Vagina (tissue), 2 donors: ENCODE measurements around the gene IDI1. TPM values are rescaled to one million over a fixed set of nuclear protein-coding genes. Genes with fewer than 3 reads are reported as not detected.

ENCODE experiments used
- DNase-seq, 2 donors: peaks; one replicate each; pipeline ENCODE4 v3.0.0-alpha.2; 2017; ENCODE audit errors: extremely low spot score in 2 of 2
- H3K27ac ChIP-seq: fragments of 200-600 bp; sonication (generic); one replicate; pipeline ENCODE4 v1.5.1; 2019
- H3K27me3 ChIP-seq: fragments of 200-600 bp; sonication (generic); one replicate; pipeline ENCODE4 v1.5.1; 2019
- H3K36me3 ChIP-seq, 2 donors: fragments of 200-600 bp; sonication (generic); one replicate each; pipeline ENCODE4 v1.5.1; 2017 to 2019
- H3K4me1 ChIP-seq: fragments of 200-600 bp; sonication (generic); one replicate; pipeline ENCODE4 v1.5.1; 2019
- H3K4me3 ChIP-seq, 2 donors: fragments of 200-600 bp; sonication (generic); 1 replicate in 1 of 2; 2 replicates in 1 of 2; pipeline ENCODE4 v1.5.1; 2016 to 2019
- H3K9me3 ChIP-seq: fragments of 200-600 bp; sonication (generic); one replicate; pipeline ENCODE4 v1.5.1; 2019
- POLR2A ChIP-seq, 2 donors: fragments of 450-650 bp; IDR thresholded peaks; one replicate each; pipeline ENCODE4 v1.6.1; 2017; ENCODE audit warnings: antibody characterized with exemption in 2 of 2, mild to moderate bottlenecking in 2 of 2, moderate library complexity in 2 of 2
- POLR2AphosphoS5 ChIP-seq, 2 donors: sonication (generic); formaldehyde crosslinking; IDR thresholded peaks; one replicate each; pipeline ENCODE4 v1.9.0; 2017; ENCODE audit warnings: antibody characterized with exemption in 2 of 2, mild to moderate bottlenecking in 2 of 2, low read depth in 1 of 2; ENCODE audit not compliant: insufficient read depth in 1 of 2
- intact Hi-C: fragments of 100-400 bp; cut with DNase I; formaldehyde crosslinking; loops from one replicate; pipeline ENCODE4 v1.15.1; 2023
- total RNA-seq: library from RNA; depleted of rRNA; stranded (reverse); fragments of >200 nt; gene quantifications from one replicate; pipeline ENCODE4 v1.2.3, GENCODE V29; 2016
- TF ChIP-seq, protein P1 (sequence below), 3 experiments: fragments of 450-650 bp in 2 of 3; fragments of 200-600 bp in 1 of 3; sonication (generic) in 1 of 3; IDR thresholded peaks; one replicate each; pipeline ENCODE4 v1.5.1; 2017 to 2019; ENCODE audit warnings: antibody characterized with exemption in 3 of 3, mild to moderate bottlenecking in 2 of 3, moderate library complexity in 2 of 3

Gene IDI1
- total RNA-seq, 1 donor from 2014 or later: 50.3 TPM

DNA sequence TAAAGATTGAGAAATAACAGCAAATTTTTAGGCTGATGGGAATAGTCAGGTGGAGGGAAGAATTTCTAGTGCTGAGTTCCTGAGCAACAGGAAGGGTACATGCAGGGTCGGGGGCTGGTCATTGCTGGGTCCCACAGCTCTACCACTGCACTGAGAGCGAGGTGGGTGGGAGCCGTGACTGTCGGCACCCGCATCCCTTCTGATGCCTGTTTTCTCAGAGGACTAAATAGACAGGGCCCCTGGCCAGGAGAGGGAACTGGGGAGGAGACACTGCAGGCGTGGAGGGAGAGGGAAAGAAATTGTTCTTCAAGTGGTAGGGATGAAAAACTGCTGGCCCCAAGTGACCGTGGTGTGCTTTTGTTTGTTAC lies 53.4 kb downstream of the IDI1 start:
- no peak for DNase-seq
- Histone ChIP-seq H3K4me3 (no peak overlapping the region), H3K4me1 (peaks cover 3% of the 10 kb centered on the region), H3K9me3 (no peaks in the 10 kb centered on the region), H3K27me3 (no peaks in the 10 kb centered on the region), H3K27ac (no peak overlapping the region), H3K36me3 (peaks cover 5 to 75% of the 10 kb centered on the region in 2 donors)
- intact Hi-C loops: no loop called here
- no peak for TF ChIP-seq POLR2AphosphoS5 (IDR thresholded peaks at IDR 0.05; ENCODE audit: insufficient read depth in 1 of 2, low read depth in 1 of 2)
- TF ChIP-seq POLR2A (IDR thresholded peaks at IDR 0.05): no peak
- TF ChIP-seq, protein P1, sequence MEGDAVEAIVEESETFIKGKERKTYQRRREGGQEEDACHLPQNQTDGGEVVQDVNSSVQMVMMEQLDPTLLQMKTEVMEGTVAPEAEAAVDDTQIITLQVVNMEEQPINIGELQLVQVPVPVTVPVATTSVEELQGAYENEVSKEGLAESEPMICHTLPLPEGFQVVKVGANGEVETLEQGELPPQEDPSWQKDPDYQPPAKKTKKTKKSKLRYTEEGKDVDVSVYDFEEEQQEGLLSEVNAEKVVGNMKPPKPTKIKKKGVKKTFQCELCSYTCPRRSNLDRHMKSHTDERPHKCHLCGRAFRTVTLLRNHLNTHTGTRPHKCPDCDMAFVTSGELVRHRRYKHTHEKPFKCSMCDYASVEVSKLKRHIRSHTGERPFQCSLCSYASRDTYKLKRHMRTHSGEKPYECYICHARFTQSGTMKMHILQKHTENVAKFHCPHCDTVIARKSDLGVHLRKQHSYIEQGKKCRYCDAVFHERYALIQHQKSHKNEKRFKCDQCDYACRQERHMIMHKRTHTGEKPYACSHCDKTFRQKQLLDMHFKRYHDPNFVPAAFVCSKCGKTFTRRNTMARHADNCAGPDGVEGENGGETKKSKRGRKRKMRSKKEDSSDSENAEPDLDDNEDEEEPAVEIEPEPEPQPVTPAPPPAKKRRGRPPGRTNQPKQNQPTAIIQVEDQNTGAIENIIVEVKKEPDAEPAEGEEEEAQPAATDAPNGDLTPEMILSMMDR (IDR thresholded peaks at IDR 0.05): no peak

DNA sequence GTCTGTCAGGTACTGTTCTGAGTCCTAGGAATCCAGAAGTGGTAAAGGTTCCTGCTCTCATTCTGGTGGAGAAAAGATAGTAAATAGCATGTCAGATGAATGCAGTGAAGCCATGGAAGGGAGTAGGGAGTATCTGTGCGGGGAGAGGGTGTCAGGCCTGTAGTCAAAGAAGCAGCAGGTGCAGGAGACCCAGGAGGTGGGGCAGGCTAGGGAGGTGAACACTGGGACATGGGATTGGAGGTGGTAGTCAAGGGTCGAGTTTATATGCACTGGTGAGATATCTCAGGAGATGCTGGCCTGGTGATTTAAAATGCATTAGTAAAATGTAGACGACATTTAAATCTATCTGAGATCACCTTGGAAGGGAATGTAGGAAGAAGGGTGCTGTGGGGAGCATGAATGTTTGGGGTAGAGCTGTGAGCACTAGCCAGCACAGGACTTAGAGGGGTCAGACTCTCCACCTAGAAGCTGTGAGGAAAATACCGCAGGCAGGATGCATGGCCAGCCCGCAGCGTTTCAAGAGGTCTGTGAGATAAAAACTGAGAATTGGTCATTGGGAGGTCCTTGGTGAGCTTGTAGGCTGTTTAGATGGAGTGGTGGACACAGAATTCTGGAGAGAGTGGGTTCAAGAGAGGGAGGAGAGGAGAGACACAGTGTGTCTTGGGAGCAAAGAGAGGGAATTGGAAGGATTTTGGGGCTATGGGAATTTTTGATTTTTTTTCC lies 53.9 kb downstream of the IDI1 start:
- H3K36me3 ChIP-seq: peaks cover 5 to 70% of the 10 kb centered on the region in 2 donors
- no peak overlapping the region for H3K4me3 ChIP-seq
- no peaks in the 10 kb centered on the region for H3K9me3 ChIP-seq
- TF ChIP-seq POLR2AphosphoS5 (IDR thresholded peaks at IDR 0.05; ENCODE audit: insufficient read depth in 1 of 2, low read depth in 1 of 2) (no peak), POLR2A (IDR thresholded peaks at IDR 0.05) (no peak)
- TF ChIP-seq, protein P1 (IDR thresholded peaks at IDR 0.05): no peak
- no peaks in the 10 kb centered on the region for H3K27me3 ChIP-seq
- peaks cover 8% of the 10 kb centered on the region for H3K4me1 ChIP-seq
- H3K27ac ChIP-seq: no peak overlapping the region
- intact Hi-C loops: no loop called here
- DNase-seq: no peak

DNA sequence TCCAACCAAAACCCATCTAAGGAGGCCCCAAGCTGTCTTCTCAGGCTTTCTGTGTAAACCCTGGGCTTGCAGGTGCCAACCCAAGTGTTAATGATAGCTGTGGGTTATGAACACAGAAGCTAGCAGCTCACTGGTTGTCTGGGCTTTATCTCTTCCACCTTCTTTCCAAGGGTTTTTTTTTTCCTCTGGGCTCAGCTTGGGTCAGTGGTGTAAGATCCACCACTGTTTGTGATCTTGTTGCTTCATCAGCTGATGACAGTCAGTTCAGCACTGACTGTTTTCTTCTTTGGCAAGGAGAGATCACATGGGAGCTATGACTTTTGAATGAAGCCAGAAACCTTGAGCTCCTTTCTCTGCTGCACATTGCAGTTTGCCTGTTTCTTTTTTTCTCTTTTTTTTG lies 56.0 kb downstream of the IDI1 start:
- intact Hi-C loops: no loop called here
- H3K27me3 ChIP-seq: no peaks in the 10 kb centered on the region
- no peak for DNase-seq
- no peak overlapping the region for H3K4me3 ChIP-seq
- no peaks in the 10 kb centered on the region for H3K9me3 ChIP-seq
- TF ChIP-seq POLR2A (IDR thresholded peaks at IDR 0.05) (no peak), POLR2AphosphoS5 (IDR thresholded peaks at IDR 0.05; ENCODE audit: insufficient read depth in 1 of 2, low read depth in 1 of 2) (no peak)
- TF ChIP-seq, protein P1 (IDR thresholded peaks at IDR 0.05): no peak
- H3K36me3 ChIP-seq: peaks cover 5 to 48% of the 10 kb centered on the region in 2 donors
- H3K27ac ChIP-seq: no peak overlapping the region
- H3K4me1 ChIP-seq: peaks cover 20% of the 10 kb centered on the region

GRCh38 chr10:992467-992866 lies 56.5 kb downstream of the IDI1 start:
- Histone ChIP-seq H3K4me1 (peaks cover 22% of the 10 kb centered on the region), H3K36me3 (peaks cover 5 to 44% of the 10 kb centered on the region in 2 donors), H3K4me3 (no peak overlapping the region), H3K9me3 (no peaks in the 10 kb centered on the region), H3K27me3 (no peaks in the 10 kb centered on the region), H3K27ac (no peak overlapping the region)
- no peak for DNase-seq
- intact Hi-C loops: no loop called here
- TF ChIP-seq POLR2A (IDR thresholded peaks at IDR 0.05) (no peak), POLR2AphosphoS5 (IDR thresholded peaks at IDR 0.05; ENCODE audit: insufficient read depth in 1 of 2, low read depth in 1 of 2) (no peak)
- TF ChIP-seq, protein P1 (IDR thresholded peaks at IDR 0.05): no peak

DNA sequence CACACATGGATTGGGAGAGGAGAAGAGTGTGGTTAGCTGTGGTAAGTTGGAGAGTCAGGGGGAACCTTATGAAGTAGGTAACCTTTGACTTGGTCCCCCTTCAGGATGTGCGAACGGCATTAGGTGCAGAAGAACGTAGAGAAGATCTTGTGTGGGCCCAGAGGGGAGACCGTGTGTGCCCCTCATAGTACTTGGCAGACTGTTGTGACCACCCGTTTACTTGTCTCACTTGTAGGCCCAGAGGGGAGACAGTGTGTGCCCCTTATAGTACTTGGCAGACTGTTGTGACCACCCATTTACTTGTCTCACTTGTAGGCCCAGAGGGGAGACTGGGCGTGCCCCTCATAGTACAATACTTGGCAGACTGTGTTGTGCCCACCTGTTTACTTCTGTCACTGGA lies 58.1 kb downstream of the IDI1 start:
- DNase-seq: no peak
- no peak overlapping the region for H3K4me3 ChIP-seq
- no peak overlapping the region for H3K27ac ChIP-seq
- TF ChIP-seq POLR2A (IDR thresholded peaks at IDR 0.05) (no peak), POLR2AphosphoS5 (IDR thresholded peaks at IDR 0.05; ENCODE audit: insufficient read depth in 1 of 2, low read depth in 1 of 2) (no peak)
- TF ChIP-seq, protein P1 (IDR thresholded peaks at IDR 0.05): no peak
- no peaks in the 10 kb centered on the region for H3K9me3 ChIP-seq
- peaks cover 0 to 29% of the 10 kb centered on the region in 2 donors for H3K36me3 ChIP-seq
- intact Hi-C loops: no loop called here
- H3K27me3 ChIP-seq: no peaks in the 10 kb centered on the region
- peaks cover 31% of the 10 kb centered on the region for H3K4me1 ChIP-seq
